ENCODE measurements around the gene TCEAL3.

- no peak for TF ChIP-seq CTCF (IDR thresholded peaks at IDR 0.05)
- TF ChIP-seq POLR2A (IDR thresholded peaks at IDR 0.05): no peak
Measured at GRCh38 chrX:103565752-103566151, 42.0 kb upstream of the TCEAL3 start.
